C4-2B (cell line): Measurements from ENCODE around the gene GABRG3.

Source experiments
- CTCF ChIP-seq: fragments of 450-650 bp; conservative IDR thresholded peaks from 2 replicates; pipeline ENCODE4 v1.5.1; 2017; ENCODE audit warnings: mild to moderate bottlenecking
- ZFX ChIP-seq: fragments of 450-650 bp; IDR thresholded peaks from 2 replicates; pipeline ENCODE4 v1.6.1; 2017

GRCh38 chr15:26935322-26935721, 35.7 kb upstream of the GABRG3 start:
- no peak for TF ChIP-seq CTCF
- TF ChIP-seq ZFX = no peak
